Measurements from ENCODE around the gene PRDM16.

Gene PRDM16

DNA sequence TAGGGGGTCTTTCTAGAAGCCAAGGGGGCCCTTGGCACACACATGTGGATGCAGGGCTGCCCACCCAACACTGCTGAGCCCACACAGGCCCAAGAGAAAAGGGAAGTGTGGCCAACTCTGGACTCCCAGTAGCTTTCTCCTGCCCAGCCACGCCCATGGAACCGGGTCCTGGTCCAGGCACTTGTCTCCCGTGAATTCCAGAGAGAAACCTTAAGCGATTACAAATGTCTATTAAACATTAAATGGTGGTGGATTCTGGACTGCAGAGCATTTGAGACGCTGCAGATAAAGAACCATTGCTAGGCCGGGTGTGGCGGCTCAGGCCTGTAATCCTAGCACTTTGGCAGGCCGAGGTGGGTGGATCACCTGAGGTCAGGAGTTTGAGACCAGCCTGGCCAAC is 284.9 kb downstream of the PRDM16 start:
- in situ Hi-C loops (cut with HindIII; ENCODE audit: low sequenced_read_pairs) = no loop called here

DNA sequence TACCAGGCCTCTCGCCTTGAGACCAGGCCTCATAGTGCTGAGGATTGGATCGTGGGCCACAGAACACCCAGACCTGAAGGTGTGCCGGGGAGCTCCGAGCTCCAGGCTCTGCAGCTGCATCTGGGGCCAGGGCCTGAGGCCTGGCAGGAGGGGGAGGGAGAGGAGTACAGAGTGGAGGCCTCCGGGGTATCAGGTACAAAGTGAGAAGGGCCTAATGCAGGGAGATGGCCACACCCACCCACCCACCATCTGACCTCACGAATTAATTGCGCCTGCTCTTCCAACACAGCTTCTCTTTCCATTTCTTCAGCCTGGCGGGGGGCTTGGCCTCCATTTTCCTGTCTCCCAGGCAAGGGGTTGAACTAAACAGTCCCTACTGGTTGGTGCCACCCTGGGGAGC is 286.1 kb downstream of the PRDM16 start:
- in situ Hi-C loops (cut with HindIII; ENCODE audit: low sequenced_read_pairs) = no loop called here

DNA sequence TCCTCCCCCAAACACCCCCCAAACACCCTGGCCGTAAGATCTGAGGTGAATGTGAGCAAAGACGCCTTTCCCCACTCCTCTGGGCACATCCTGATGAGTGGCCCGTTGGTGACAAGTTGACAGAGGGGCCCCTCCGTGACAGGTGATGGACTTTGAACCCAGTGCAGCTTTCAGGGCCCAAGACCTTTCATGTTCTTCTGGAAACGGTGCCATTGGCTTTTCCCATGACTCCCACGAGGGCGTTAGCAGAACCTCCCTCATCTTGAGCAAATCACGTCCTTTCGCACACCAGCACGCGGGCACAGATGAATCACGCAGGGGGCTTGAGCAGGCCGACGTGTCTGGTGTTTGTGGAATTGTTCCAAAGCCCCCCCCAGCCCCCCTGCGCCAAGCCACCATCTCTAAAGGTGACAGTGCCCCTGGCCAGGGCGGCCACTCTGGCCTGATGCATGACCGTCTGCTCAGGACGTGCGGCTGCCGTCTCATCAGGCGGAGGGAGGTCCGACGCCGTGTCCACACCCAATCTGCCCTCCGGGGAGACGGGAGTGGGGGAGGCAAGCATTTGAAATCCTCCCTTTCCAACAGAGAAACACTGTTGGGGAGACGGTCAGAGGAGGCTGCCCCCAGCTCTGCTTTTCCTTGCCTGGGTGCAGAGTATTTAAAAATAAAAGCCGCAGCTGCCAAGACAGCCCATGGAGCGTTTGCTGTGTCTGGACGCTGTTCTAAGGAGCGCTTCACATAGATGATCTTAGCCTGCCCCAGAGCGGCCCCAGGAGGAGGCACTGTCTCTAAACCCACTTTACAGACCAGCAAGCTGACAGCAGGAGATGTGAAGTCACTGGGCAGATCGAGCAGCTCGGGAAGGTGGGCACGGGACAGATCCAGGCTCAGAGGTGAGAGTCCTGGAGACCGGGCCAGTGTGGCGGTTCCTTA is 287.2 kb downstream of the PRDM16 start:
- in situ Hi-C loops (cut with HindIII; ENCODE audit: low sequenced_read_pairs) = no loop called here

DNA sequence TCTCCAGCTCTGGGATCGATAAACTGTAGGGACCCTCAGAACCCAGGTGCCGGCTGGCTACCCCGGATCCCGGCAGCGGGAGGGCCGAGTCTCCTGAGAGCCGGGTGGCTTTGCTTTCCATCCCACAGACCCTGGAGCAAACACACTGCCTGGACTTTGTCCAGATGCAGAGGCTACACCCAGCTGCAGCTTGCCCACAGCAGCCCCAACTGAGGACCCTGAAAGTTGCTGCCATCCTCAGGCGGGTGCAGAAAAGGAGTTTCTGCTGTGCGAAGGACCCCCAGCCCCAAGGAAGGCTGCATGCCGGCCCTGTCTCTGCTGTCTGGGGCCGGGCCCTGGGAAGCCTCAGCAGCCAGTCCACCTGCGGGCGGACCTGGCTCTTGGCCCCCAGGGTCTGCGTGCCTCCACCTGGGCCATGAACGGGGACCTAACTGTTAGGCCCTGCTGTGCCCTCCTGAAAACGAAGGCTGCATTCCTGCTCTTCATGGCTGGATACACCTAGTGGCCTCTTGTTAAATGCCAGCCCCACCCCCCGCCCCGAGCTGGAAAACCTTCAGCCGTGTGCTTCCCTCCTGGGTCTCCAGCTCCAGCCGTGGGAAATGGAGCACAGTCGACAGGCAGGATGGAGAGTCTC is 287.9 kb downstream of the PRDM16 start:
- in situ Hi-C loops (cut with HindIII; ENCODE audit: low sequenced_read_pairs) = no loop called here

DNA sequence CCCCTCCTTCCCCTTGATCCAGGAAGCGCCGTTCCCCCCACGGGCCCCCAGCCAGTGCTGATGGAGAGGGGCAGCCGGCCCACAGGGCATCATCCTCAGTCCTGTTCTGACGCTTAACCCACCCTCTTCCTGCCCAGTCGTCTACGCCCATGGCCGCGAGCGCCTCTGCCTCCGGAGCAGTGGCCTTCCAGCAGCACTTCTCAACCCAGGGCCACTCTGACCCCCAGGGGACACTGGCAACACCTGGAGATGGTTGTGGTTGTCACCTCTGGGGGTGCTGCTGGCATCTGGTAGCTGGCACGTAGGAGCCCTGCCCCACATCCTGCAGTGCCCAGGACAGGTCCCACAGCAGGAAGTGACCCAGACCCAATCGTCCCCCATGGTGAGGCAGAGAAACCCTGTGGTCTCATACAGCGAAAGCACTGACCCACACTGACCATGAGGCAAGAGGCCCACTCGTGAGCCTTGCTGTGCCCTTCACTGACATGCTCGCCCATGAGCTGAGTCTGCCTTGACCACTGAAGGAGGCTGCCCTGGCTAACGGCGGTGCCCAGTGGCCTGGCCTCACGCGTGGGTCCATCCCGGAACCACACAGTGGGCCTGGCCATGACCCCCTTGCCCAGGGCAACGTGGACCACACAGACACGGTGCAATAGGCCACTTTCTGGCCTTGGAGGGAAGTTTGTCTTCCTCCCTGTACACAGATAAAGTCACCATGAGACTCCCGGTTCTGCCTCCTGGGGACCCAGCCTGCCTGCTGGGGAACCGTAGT is 288.7 kb downstream of the PRDM16 start:
- in situ Hi-C loops (cut with HindIII; ENCODE audit: low sequenced_read_pairs) = no loop called here

DNA sequence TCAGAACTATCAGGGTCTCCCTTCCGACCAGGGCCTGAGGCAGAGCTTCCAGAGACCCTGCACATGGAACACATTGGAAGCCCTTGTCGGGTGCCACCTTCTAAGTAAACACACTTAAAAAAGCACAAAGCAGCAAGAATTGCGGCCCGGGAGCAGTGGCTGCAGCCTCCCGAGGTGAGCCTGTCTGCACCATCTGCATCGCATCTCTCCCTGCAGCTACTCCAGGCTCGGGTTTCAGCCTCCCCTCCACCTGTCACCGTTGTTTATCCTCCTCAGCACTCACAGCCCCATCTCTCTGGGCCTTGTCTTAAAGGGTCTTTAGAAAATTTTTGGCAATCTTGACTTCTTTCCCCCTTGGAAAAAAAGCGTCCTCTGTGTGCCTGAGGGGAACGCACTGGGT is 290.3 kb downstream of the PRDM16 start:
- in situ Hi-C loops (cut with HindIII; ENCODE audit: low sequenced_read_pairs) = no loop called here

DNA sequence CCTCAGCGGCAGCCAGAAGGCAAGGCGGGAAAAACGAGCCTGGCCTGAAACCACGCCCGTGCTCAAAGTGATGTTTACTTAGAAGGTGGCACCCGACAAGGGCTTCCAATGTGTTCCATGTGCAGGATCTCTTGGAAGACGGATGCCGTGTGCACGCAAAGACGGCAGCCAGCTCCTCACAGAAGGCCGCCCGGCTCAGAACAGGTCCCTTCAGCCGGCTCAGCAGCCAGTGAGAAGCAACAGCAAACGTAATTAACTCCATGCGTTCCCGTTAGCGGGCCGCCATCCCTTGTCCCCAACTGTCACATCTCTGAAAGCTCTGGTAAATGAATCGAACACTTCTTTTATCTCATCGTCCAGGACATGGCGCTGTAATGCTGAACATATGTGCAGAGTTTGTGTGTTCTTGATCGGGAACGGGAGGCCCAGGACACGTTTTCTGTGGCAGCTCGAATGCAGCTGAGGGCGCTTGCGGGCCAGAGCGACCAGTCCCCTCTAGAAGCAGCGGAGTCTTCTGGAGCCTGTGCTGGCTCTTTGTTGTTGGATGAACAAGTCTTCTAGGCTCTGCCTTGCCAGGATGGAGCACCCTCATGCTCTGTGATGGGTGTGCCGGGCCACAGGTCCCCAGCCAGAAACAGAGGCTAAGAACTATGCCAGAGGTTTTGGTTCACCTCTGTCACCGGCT is 290.9 kb downstream of the PRDM16 start:
- in situ Hi-C loops (cut with HindIII; ENCODE audit: low sequenced_read_pairs) = loop anchor here (5.0 to 10.0 kb wide), 4 partner anchors 47 to 935 kb away; no protein-coding TSS in a partner anchor

DNA sequence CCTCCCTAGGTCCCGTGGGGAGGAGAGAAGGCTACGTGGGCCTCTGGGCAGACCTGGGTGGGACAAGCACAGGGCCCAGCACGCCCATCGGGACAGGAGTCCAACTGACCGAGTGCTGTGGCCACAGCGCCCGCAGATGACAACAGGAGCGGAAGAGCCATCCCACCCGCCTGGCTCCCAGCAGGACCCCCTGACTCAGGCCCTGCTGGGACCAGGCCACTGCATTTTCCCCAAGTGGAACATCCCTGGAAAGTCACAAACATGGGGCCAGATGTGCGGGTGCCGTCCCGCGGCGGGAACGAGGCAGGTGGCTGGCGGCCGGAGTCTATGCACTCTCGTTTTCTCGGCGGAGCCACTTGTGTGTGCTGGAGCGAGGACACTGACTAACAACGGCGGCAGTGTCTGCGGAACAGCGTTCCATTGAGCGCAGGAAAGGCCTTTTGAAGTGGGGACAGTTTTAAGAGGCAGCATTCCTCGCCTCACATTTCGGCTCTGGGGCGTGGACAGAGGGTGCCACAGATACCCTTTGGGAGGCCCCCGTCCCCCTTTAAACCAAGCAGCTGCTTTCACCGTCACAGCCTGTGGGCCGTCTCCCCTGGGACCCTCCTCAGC is 291.7 kb downstream of the PRDM16 start:
- in situ Hi-C loops (cut with HindIII; ENCODE audit: low sequenced_read_pairs) = loop anchor here (5.0 to 10.0 kb wide), 4 partner anchors 47 to 936 kb away; no protein-coding TSS in a partner anchor

DNA sequence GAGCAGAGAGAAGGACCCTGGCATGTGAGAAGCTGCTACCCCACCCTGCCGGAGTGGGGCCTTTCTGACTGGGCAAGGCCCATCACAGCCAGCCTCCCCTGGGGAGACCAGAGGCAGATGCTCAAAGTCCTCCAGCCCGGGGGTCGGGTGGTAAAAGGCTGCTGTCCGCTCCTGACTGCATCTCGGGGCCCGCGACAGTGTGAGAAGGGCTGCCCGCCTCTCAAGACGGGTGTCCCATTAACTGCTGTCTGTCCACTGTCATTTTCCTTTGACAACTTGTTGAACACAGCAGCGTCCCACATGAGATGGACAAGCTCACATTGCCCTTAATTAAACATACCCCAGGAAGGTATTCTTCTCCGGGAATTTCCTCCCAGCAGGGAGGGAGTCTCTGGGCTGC is 294.0 kb downstream of the PRDM16 start:
- in situ Hi-C loops (cut with HindIII; ENCODE audit: low sequenced_read_pairs) = loop anchor here (5.0 to 10.0 kb wide), 4 partner anchors 44 to 938 kb away; no protein-coding TSS in a partner anchor

DNA sequence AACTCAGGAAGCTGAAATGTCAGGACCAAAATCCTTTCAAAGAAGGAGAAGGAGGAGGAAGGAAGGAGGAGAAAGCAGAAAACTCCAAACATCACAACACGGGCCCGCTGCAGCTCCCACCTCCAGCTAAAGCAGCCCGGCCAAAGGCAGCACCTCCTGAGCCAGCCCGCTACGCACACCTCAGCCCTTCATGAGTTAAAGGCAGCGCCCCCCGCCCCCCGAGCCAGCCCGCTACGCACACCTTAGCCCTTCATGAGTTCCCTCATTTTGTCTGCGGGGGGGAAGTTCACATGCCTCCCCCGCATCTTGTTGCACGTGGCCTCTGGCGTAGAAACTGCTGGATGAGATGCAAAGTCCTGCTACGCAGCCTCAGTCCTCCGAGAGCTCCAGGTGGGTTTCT is 294.8 kb downstream of the PRDM16 start:
- in situ Hi-C loops (cut with HindIII; ENCODE audit: low sequenced_read_pairs) = loop anchor here (5.0 to 10.0 kb wide), 4 partner anchors 44 to 939 kb away; no protein-coding TSS in a partner anchor

DNA sequence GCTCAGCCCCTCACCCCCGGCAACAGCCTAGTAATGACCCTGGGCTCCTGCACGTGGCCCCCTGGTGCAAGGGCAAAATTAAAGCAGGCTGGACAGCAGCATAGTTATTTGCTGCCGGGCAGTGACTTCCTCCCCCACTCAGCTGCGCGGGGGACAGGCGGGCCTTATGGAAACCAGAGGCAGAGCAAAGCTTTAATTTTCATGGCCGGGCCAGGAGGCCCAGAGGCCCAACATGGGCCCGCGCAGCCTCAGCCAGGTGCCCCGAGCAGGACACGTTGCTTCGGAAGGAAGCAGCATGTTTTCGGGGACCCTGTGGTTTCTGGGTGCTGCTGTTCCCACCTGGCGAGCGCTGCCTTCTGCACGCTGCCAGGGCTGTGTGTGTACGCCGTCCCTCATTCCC is 295.5 kb downstream of the PRDM16 start:
- in situ Hi-C loops (cut with HindIII; ENCODE audit: low sequenced_read_pairs) = loop anchor here (5.0 to 10.0 kb wide), 4 partner anchors 43 to 940 kb away; no protein-coding TSS in a partner anchor

DNA sequence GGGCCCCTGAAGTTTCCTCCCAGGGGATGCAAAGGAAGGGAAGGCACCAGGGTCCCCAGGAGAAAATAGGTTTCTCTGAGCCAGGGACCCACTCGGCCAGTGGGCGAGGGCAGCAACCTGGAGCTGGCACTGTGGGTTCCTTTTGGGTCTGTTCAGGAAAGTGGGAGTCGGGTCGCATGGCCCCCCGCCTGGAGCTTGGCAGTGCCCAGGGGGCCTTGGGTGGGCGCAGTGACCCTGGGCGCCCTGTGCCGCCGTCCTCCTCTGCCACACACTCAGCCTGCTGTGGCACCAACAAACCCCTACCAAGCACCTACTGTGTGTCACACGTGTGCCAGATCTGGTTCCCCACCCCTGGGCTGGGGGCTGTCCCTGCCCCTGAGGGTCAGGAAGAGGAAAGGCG is 296.0 kb downstream of the PRDM16 start:
- in situ Hi-C loops (cut with HindIII; ENCODE audit: low sequenced_read_pairs) = loop anchor here (5.0 to 10.0 kb wide), 4 partner anchors 42 to 940 kb away; no protein-coding TSS in a partner anchor

DNA sequence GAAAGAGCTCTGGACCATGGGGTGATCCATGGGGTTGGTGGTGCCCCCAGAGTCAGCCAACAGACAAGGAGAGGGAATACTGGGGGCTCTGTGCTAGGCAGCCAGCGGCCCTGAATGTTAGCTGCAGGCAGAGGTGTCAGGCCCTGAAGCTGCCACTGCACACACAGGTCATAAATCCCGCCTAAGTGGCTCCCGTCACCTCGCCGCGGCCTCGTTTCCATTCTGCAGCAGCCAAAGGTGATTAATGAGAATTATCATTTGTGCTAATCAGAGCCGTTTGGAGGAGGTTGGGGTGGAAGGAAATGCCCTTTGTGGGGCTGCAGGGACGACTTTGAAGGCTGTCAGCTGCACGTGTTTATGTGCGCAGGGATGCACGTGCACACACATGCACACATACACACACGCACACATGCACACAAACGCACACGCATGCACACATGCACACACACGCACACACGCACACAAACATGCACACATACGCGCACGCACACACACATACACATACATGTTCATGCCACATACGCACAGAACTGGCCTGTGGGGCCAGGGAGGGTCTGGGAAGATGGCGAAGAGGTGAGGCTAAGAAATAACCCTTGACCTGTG is 296.6 kb downstream of the PRDM16 start:
- in situ Hi-C loops (cut with HindIII; ENCODE audit: low sequenced_read_pairs) = loop anchor here (10.0 kb wide), 2 partner anchors 569 to 941 kb away; no protein-coding TSS in a partner anchor

DNA sequence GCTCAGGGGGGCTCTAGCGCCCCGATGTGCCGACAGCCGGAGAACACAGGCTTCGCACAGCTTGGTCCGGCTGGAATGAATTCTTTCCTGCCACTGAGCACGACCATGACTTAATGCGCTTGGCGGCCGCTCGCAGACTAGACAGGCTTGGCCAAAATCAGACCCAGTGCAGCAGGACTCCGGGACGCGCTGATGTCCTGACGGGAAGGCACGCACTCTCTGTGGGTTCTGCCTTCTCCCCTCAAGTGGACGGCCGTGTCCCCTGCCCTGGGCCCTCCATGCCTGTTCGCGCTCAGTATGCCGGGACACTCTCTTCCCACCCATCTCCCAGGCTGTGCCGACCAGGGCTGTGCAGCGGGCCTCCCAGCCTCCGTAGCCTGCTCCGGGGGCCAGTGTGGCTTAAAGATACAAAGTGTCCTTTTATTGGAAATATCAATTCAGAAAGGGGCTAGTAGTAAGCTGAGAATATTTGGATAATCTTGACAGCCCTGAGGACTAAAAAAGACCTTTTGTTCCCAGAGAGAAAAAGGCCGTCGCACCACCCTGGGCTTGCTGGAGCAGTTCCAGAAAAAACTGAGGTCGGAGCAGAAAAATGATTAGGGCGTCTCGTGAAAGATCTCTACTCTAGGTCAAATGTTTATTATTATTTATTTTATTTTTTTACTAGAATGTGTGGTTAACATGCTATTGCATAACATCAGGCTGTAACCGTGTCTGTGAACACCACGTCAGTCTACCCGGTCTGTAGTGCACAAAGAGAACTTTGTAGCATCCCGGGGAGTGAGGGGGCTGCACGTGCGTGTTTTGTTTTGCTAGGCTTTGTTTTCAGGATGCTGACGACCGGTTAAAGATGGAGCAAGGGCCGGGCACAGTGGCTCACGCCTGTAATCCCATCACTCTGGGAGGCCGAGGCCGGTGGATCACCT is 297.4 kb downstream of the PRDM16 start:
- in situ Hi-C loops (cut with HindIII; ENCODE audit: low sequenced_read_pairs) = loop anchor here (10.0 kb wide), 2 partner anchors 568 to 942 kb away; no protein-coding TSS in a partner anchor

DNA sequence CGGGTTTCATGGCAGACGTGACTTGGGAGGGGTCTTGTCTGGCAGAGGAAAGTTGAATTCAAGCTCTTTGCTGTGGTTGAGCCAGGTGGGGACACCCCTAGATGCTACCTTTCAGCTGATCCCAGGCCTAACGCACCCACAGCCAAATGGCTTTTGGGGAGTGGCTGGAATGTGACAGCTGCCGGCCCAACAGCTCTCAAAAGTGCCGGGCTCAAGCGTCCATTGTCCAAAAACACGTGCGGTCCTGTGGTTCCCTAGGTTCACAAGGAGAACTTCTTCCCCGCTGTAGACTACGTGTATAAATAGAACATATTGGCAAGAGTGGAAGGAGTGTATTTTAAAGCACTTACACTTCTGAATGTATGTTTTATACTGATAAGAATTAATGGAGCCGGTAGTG is 298.4 kb downstream of the PRDM16 start:
- in situ Hi-C loops (cut with HindIII; ENCODE audit: low sequenced_read_pairs) = loop anchor here (10.0 kb wide), 2 partner anchors 567 to 943 kb away; no protein-coding TSS in a partner anchor

DNA sequence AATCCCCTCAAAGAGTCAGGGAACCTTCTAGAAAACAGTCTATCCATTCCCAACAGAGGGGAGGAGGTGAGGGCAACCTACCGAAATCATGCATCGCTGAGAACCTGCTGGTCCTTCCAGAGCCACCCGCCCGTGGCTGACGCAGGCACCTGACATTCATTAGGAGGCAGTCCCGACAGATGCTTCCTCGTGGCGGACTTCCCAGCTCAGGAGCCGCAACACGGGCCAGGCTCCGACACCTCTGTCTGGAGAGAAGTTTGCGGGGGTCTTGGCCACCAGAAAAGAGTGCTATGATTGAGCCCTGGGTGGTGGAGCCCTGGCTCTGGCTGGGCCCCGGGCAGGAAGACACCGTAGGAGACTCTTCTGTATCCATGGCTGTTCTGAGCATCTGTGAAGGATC is 299.1 kb downstream of the PRDM16 start:
- in situ Hi-C loops (cut with HindIII; ENCODE audit: low sequenced_read_pairs) = loop anchor here (10.0 kb wide), 2 partner anchors 567 to 943 kb away; no protein-coding TSS in a partner anchor

DNA sequence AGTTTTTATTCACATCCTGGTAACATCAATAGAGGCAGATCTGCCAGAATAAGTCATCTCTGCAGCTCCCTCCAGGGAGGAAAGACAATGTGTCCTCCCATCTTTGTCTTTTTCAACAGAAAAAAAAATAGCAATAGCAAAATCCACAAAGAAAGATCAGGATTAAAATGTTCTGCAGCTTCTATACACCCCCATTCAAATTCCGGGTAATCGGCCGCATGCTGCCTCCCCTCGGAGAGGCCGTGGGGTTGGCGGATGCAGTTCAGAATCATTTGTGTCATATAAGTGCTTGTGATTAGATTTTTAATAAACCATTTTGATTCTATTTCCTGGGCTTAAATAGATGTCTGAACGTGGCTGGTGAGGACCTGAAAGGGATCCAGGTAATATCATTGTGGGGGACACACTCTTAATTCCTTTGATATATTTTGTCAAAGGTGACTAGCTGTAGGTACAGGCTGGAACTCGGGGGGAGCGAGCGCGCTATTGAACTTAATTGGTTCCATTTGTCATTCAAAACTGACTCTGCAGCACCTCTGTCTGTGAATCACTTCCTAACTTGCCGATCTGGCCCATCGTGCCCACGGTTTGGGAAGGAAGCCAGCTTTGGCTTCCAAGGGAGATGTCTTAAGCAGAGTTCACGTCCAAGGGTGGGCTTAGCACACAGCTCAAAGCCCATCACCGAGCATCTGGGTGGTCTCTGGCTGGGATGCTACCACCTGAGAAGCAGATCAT is 299.9 kb downstream of the PRDM16 start:
- in situ Hi-C loops (cut with HindIII; ENCODE audit: low sequenced_read_pairs) = loop anchor here (10.0 kb wide), 2 partner anchors 566 to 944 kb away; no protein-coding TSS in a partner anchor
